K562 (cell line): ENCODE results near the gene CCDC186. TPM values are rescaled to one million over a fixed set of nuclear protein-coding genes. Genes with fewer than 3 reads are reported as not detected.

Source experiments
- ATAC-seq: fragments of 200-7000 bp; cut with Tn5 transposase; 3 replicates; pipeline ENCODE4 v1.9.1; 2020; ENCODE audit warnings: moderate library complexity
- BruUV-seq: library from RNA; stranded (reverse); fragments of 400-500 nt; replicated peaks from 2 replicates; lab custom pipeline; 2021; lab: Mats Ljungman, UMichigan
- CTCF ChIA-PET: fragments of 300-600 bp; formaldehyde crosslinking; extraction: SDS; loops from one replicate; lab custom pipeline; 2021; ENCODE audit warnings: low intra/inter-chr PET ratio; lab: Yijun Ruan, JAX
- POLR2A ChIA-PET: fragments of 300-600, 350-650 bp; sonication (Branson Sonifier 250); formaldehyde crosslinking; extraction: SDS; loops from one replicate; lab custom pipeline; 2021; ENCODE audit warnings: antibody characterized with exemption, inconsistent platforms; lab: Yijun Ruan, JAX
- DNase-seq, 4 experiments: peaks; one replicate each; pipeline versions ENCODE4 v3.0.0 to v3.0.0-alpha.2; 2011 to 2018; ENCODE audit warnings: low spot score in 3 of 4, mixed read lengths in 3 of 4; ENCODE audit errors: extremely low read depth in 1 of 4
- FAIRE-seq: peaks from 2 replicates; lab custom pipeline; 2011; peaks lifted over from hg19 to GRCh38; lab: Jason Lieb, UNC
- H2AFZ ChIP-seq: 2 replicates; pipeline ENCODE4 v1.6.0; 2011; ENCODE audit warnings: low read depth, low read length, control low read depth, inconsistent platforms
- H3K27ac ChIP-seq: fragments of 200-600 bp; 3 replicates; pipeline ENCODE4 v1.8.0; 2011; ENCODE audit warnings: low read depth, mild to moderate bottlenecking, control low read depth, inconsistent platforms, low read length, moderate library complexity, mixed read lengths; ENCODE audit errors: extremely low read depth
- H3K27me3 ChIP-seq, 2 experiments: fragments of 300-600 bp in 1 of 2; 2 replicates in 1 of 2; 3 replicates in 1 of 2; pipeline versions ENCODE4 v1.6.0 to v1.8.0; 2011; ENCODE audit warnings: inconsistent platforms in 2 of 2, low read length in 2 of 2, mild to moderate bottlenecking in 1 of 2, mixed read lengths in 1 of 2, moderate library complexity in 1 of 2; ENCODE audit not compliant: control insufficient read depth in 2 of 2, insufficient read depth in 2 of 2
- H3K36me3 ChIP-seq: fragments of 300-600 bp; 3 replicates; pipeline ENCODE4 v1.8.0; 2011; ENCODE audit warnings: mild to moderate bottlenecking, low read length, inconsistent platforms; ENCODE audit not compliant: control insufficient read depth, insufficient read depth
- H3K4me1 ChIP-seq, 2 experiments: fragments of 200-600 bp in 1 of 2; replicated peaks in 1 of 2; 2 replicates in 1 of 2; 3 replicates in 1 of 2; pipeline versions ENCODE4 v1.5.1 to v1.8.0; 2011; ENCODE audit warnings: inconsistent platforms in 2 of 2, low read length in 2 of 2, mild to moderate bottlenecking in 1 of 2, mixed read lengths in 1 of 2, moderate library complexity in 1 of 2; ENCODE audit not compliant: control insufficient read depth in 2 of 2, insufficient read depth in 2 of 2
- H3K4me2 ChIP-seq: 2 replicates; pipeline ENCODE4 v1.6.1; 2011; ENCODE audit warnings: low read length, control low read depth, inconsistent platforms, mixed read lengths; ENCODE audit not compliant: insufficient read depth
- H3K4me3 ChIP-seq: fragments of 200-600 bp; sonication (generic), shearing (Covaris generic); 2 replicates; pipeline ENCODE4 v1.5.1; 2016; ENCODE audit warnings: control low read depth, inconsistent platforms
- H3K79me2 ChIP-seq: fragments of 200-600 bp; 3 replicates; pipeline ENCODE4 v1.8.0; 2011; ENCODE audit warnings: low read length, inconsistent platforms; ENCODE audit not compliant: control insufficient read depth, insufficient read depth
- H3K9ac ChIP-seq, 2 experiments: 2 replicates each; pipeline versions ENCODE4 v1.6.0 to v1.6.1; 2011; ENCODE audit warnings: low read depth in 2 of 2, low read length in 2 of 2, control low read depth in 1 of 2, inconsistent platforms in 1 of 2, mild to moderate bottlenecking in 1 of 2, mixed read lengths in 1 of 2; ENCODE audit not compliant: insufficient read depth in 1 of 2
- H3K9me1 ChIP-seq: one replicate; pipeline ENCODE4 v1.6.0; 2011; ENCODE audit warnings: inconsistent platforms, mild to moderate bottlenecking, low read length, moderate library complexity; ENCODE audit not compliant: control insufficient read depth, insufficient read depth
- H3K9me3 ChIP-seq: replicated peaks from 2 replicates; pipeline ENCODE4 v1.5.1; 2011; ENCODE audit warnings: low read depth, low read length, inconsistent platforms; ENCODE audit not compliant: control insufficient read depth, insufficient read depth
- H4K20me1 ChIP-seq: replicated peaks from 2 replicates; pipeline ENCODE4 v1.6.1; 2011; ENCODE audit warnings: low read length, inconsistent platforms, mixed read lengths; ENCODE audit not compliant: control insufficient read depth, insufficient read depth
- CREB3 ChIP-seq: fragments of 450-650 bp; conservative IDR thresholded peaks from 2 replicates; pipeline ENCODE4 v1.6.1; 2016; ENCODE audit warnings: missing genetic modification characterization, low read depth, mild to moderate bottlenecking, missing compliant biosample characterization, moderate library complexity
- E2F5 ChIP-seq: sonication (generic); formaldehyde crosslinking; IDR thresholded peaks from 2 replicates; pipeline ENCODE4 v1.8.0; 2022; ENCODE audit warnings: mild to moderate bottlenecking, missing genetic modification reagents
- JUND ChIP-seq, 2 experiments: IDR thresholded peaks; 2 replicates in 1 of 2; 3 replicates in 1 of 2; pipeline ENCODE4 v1.6.1; 2011; ENCODE audit warnings: borderline replicate concordance in 2 of 2, low read depth in 2 of 2, low read length in 2 of 2, improper control_type of control experiment in 1 of 2, missing biosample characterization in 1 of 2, missing genetic modification characterization in 1 of 2, missing genetic modification reagents in 1 of 2
- KLF13 ChIP-seq: fragments of 450-650 bp; IDR thresholded peaks from 2 replicates; pipeline ENCODE4 v1.6.1; 2016; ENCODE audit warnings: missing genetic modification characterization, low read depth, mild to moderate bottlenecking, missing compliant biosample characterization, moderate library complexity, borderline replicate concordance
- MEF2A ChIP-seq: IDR thresholded peaks from 2 replicates; pipeline ENCODE4 v1.6.1; 2011; ENCODE audit warnings: low read depth, mild to moderate bottlenecking, low read length, moderate library complexity; ENCODE audit not compliant: control insufficient read depth
- MXI1 ChIP-seq: IDR thresholded peaks from 2 replicates; pipeline ENCODE4 v1.6.1; 2011; ENCODE audit warnings: low read depth, mild to moderate bottlenecking, improper control_type of control experiment, low read length
- NFE2 ChIP-seq: IDR thresholded peaks from 2 replicates; pipeline ENCODE4 v1.6.1; 2014; ENCODE audit warnings: antibody characterized with exemption, low read depth
- NR4A1 ChIP-seq, 2 experiments: fragments of 250-450 bp in 1 of 2; fragments of 450-650 bp in 1 of 2; sonication (Bioruptor Pico) in 1 of 2; IDR thresholded peaks; 2 replicates each; pipeline versions ENCODE4 v1.4.0 to v1.6.1; 2016 to 2020; ENCODE audit warnings: mild to moderate bottlenecking in 2 of 2, missing compliant biosample characterization in 1 of 2, missing genetic modification characterization in 1 of 2, moderate library complexity in 1 of 2
- NRF1 ChIP-seq, 2 experiments: fragments of 450-650 bp; IDR thresholded peaks in 1 of 2; conservative IDR thresholded peaks in 1 of 2; 2 replicates each; pipeline ENCODE4 v1.6.1; 2014; ENCODE audit warnings: mild to moderate bottlenecking in 2 of 2
- RB1 ChIP-seq: fragments of 450-650 bp; IDR thresholded peaks from 2 replicates; pipeline ENCODE4 v1.6.1; 2017; ENCODE audit warnings: low read depth, mild to moderate bottlenecking
- SAFB ChIP-seq: fragments of 200-400 bp; formaldehyde crosslinking; IDR thresholded peaks from 2 replicates; pipeline ENCODE4 v1.6.1; 2017; ENCODE audit warnings: low read depth, low read length, borderline replicate concordance
- SMAD1 ChIP-seq: fragments of 150-350 bp; IDR thresholded peaks from 2 replicates; pipeline ENCODE4 v1.6.1; 2014; ENCODE audit warnings: low read length, low read depth; ENCODE audit not compliant: partially characterized antibody
- SMAD4 ChIP-seq: fragments of 250-450 bp; sonication (Bioruptor Pico); conservative IDR thresholded peaks from 2 replicates; pipeline ENCODE4 v1.8.0; 2021; ENCODE audit warnings: inconsistent platforms, mild to moderate bottlenecking, moderate library complexity
- TCF3 ChIP-seq: sonication (generic); formaldehyde crosslinking; IDR thresholded peaks from 2 replicates; pipeline ENCODE4 v1.4.0; 2020; ENCODE audit warnings: mild to moderate bottlenecking, missing genetic modification reagents
- TEAD2 ChIP-seq: fragments of 450-650 bp; IDR thresholded peaks from 2 replicates; pipeline ENCODE4 v1.6.1; 2016; ENCODE audit warnings: missing genetic modification characterization, control low read depth, missing compliant biosample characterization
- XRCC5 ChIP-seq: fragments of 200-400 bp; formaldehyde crosslinking; IDR thresholded peaks from 2 replicates; pipeline ENCODE4 v1.6.1; 2017; ENCODE audit warnings: low read depth, mild to moderate bottlenecking, low read length
- ZBTB49 ChIP-seq: sonication (generic); formaldehyde crosslinking; IDR thresholded peaks from 2 replicates; pipeline ENCODE4 v1.8.0; 2022; ENCODE audit warnings: missing genetic modification reagents, mild to moderate bottlenecking, borderline replicate concordance
- ZFP1 ChIP-seq: fragments of 450-650 bp; formaldehyde crosslinking; IDR thresholded peaks from 2 replicates; pipeline ENCODE4 v1.4.0; 2020; ENCODE audit warnings: mild to moderate bottlenecking, mixed read lengths
- WGBS: fragments of 100-300 bp; shearing (Covaris generic); methylation state at CpG from one replicate; pipeline ENCODE4 v1.1.6; 2016; ENCODE audit warnings: low coverage, mixed read lengths; ENCODE audit not compliant: insufficient coverage; ENCODE audit errors: missing lambda C conversion rate; 5-methylcytosine and 5-hydroxymethylcytosine counted together
- in situ Hi-C: fragments of 300-500 bp; cut with MboI; formaldehyde crosslinking; loops from 4 replicates; pipeline ENCODE4 v1.15.0; 2018; ENCODE audit warnings: inconsistent platforms, mixed read lengths
- intact Hi-C: fragments of 100-400 bp; cut with micrococcal nuclease; formaldehyde crosslinking; loops from 2 replicates; pipeline ENCODE4 v1.14.2; 2022
- polyA plus RNA-seq, 8 experiments: library from polyadenylated mRNA; depleted of rRNA in 4 of 8; stranded (reverse) in 5 of 8; unstranded in 3 of 8; fragments of >200 nt; fragmentation: Nextera tagmentation in 2 of 8; fragmentation: Illumina TruSeq in 1 of 8; extraction: Ambion mirVana in 2 of 8; extraction: Trizol in 1 of 8; gene quantifications; 2 replicates each; pipeline versions ENCODE4 v1.2.1 to v1.2.3, GENCODE V29; 2011 to 2014; ENCODE audit warnings: inconsistent platforms in 1 of 8, missing spikeins in 1 of 8
- total RNA-seq, 7 experiments: library from RNA; depleted of rRNA in 6 of 7; stranded (reverse); fragments of >200 nt in 6 of 7; fragmentation: Illumina TruSeq in 2 of 7; extraction: Trizol in 2 of 7; gene quantifications; 2 replicates each; pipeline versions ENCODE4 v1.2.1 to v1.2.3, GENCODE V29; 2011 to 2021; ENCODE audit warnings: low replicate concordance in 1 of 7

The CCDC186 gene
- total and polyA plus RNA-seq, 9 of the 15 experiments (the other 6 are each of a cell fraction or from before 2014, with no cell fraction given) = 2.0 to 7.5 (median 4.7) TPM

GRCh38 chr10:114220281-114220680, 46.3 kb upstream of the CCDC186 start:
- Histone ChIP-seq H3K4me1 (no peaks in the 10 kb centered on the region), H3K4me2 (no peak overlapping the region), H2AFZ (no peak overlapping the region), H3K9ac (no peak overlapping the region), H3K36me3 (no peaks in the 10 kb centered on the region), H3K79me2 (no peaks in the 10 kb centered on the region), H3K9me1 (no peaks in the 10 kb centered on the region), H3K4me3 (no peak overlapping the region), H3K9me3 (no peaks in the 10 kb centered on the region), H3K27me3 (no peaks in the 10 kb centered on the region; a peak in 1 of 5 replicates), H4K20me1 (no peaks in the 10 kb centered on the region), H3K27ac (no peak overlapping the region)
- intact Hi-C loops = no loop called here
- ChIA-PET POLR2A (no interaction called here), CTCF (no interaction called here)
- no TSS peak for BruUV-seq
- in situ Hi-C loops = no loop called here
- FAIRE-seq (no peak), DNase-seq (no peak), ATAC-seq (no peak)
- 6% methylated on average over 2 of the region's 2 CpGs for WGBS
- TF ChIP-seq E2F5 (no peak), MXI1 (no peak), CREB3 (tag) (no peak), KLF13 (tag) (no peak), SMAD4 (no peak), NRF1 (conservative IDR thresholded peaks at IDR 0.05 in 1 of 2, IDR thresholded peaks at IDR 0.05 in 1 of 2) (no peak), SMAD1 (no peak), TEAD2 (no peak), TCF3 (CRISPR knock-in tag) (no peak), RB1 (no peak), SAFB (no peak), ZBTB49 (no peak), NFE2 (no peak), JUND (IDR thresholded peaks at IDR 0.05; ENCODE audit: borderline replicate concordance, low read depth, low read length) (no peak), JUND (tag; IDR thresholded peaks at IDR 0.05; ENCODE audit: borderline replicate concordance, low read depth, low read length) (no peak), NR4A1 (CRISPR knock-in tag; IDR thresholded peaks at IDR 0.05) (no peak), NR4A1 (tag; IDR thresholded peaks at IDR 0.05) (no peak), MEF2A (no peak), ZFP1 (no peak), XRCC5 (no peak)
